Liver (tissue), 9 donors: Measurements from ENCODE around the gene PNMT. TPM values are rescaled to one million over a fixed set of nuclear protein-coding genes. Genes with fewer than 3 reads are reported as not detected.

Source experiments
- DNase-seq: peaks from one replicate; pipeline ENCODE4 v3.0.0-alpha.2; 2017; ENCODE audit warnings: low spot score
- H3K27ac ChIP-seq, 2 donors: one replicate each; pipeline ENCODE4 v1.7.0; 2013; ENCODE audit warnings: inconsistent platforms in 2 of 2, low read length in 2 of 2, control low read depth in 1 of 2, low read depth in 1 of 2, mild to moderate bottlenecking in 1 of 2
- H3K27me3 ChIP-seq, 4 donors: one replicate each; pipeline versions ENCODE4 v1.6.1 to v1.7.0; 2013; ENCODE audit warnings: low read length in 3 of 4, inconsistent platforms in 1 of 4, mild to moderate bottlenecking in 1 of 4, moderate library complexity in 1 of 4; ENCODE audit not compliant: control insufficient read depth in 4 of 4, insufficient read depth in 4 of 4
- H3K36me3 ChIP-seq, 4 donors: one replicate each; pipeline versions ENCODE4 v1.6.1 to v1.7.0; 2013; ENCODE audit warnings: low read length in 3 of 4, mild to moderate bottlenecking in 3 of 4, low read depth in 1 of 4, moderate library complexity in 1 of 4; ENCODE audit not compliant: control insufficient read depth in 4 of 4, insufficient read depth in 3 of 4
- H3K4me1 ChIP-seq, 4 donors: one replicate each; pipeline versions ENCODE4 v1.6.1 to v1.7.0; 2013; ENCODE audit warnings: low read length in 3 of 4, mild to moderate bottlenecking in 3 of 4, moderate library complexity in 1 of 4; ENCODE audit not compliant: control insufficient read depth in 4 of 4, insufficient read depth in 4 of 4
- H3K4me3 ChIP-seq, 3 donors: one replicate each; pipeline versions ENCODE4 v1.6.1 to v1.7.0; 2013; ENCODE audit warnings: low read length in 3 of 3, control low read depth in 1 of 3, low read depth in 1 of 3, mild to moderate bottlenecking in 1 of 3
- H3K9ac ChIP-seq, 2 donors: one replicate each; pipeline ENCODE4 v1.7.0; 2013; ENCODE audit warnings: low read length in 2 of 2, mild to moderate bottlenecking in 2 of 2, moderate library complexity in 2 of 2, control low read depth in 1 of 2, low read depth in 1 of 2
- H3K9me3 ChIP-seq, 4 donors: one replicate each; pipeline versions ENCODE4 v1.6.1 to v1.7.0; 2013; ENCODE audit warnings: low read length in 3 of 4; ENCODE audit not compliant: control insufficient read depth in 4 of 4
- ATF3 ChIP-seq: IDR thresholded peaks from 2 replicates; pipeline ENCODE4 v1.6.1; 2016; ENCODE audit warnings: antibody characterized with exemption
- CTCF ChIP-seq: fragments of 150-350 bp; IDR thresholded peaks from 2 replicates; pipeline ENCODE4 v1.5.1; 2017; ENCODE audit warnings: improper control_type of control experiment, low read depth, low read length; ENCODE audit not compliant: missing input control
- EGR1 ChIP-seq, 2 donors: IDR thresholded peaks; 2 replicates each; pipeline ENCODE4 v1.6.1; 2016 to 2018; ENCODE audit warnings: antibody characterized with exemption in 2 of 2, low read depth in 2 of 2
- FOXA1 ChIP-seq: IDR thresholded peaks from 2 replicates; pipeline ENCODE4 v1.6.1; 2016; ENCODE audit warnings: antibody characterized with exemption
- FOXA2 ChIP-seq: IDR thresholded peaks from 2 replicates; pipeline ENCODE4 v1.6.1; 2016; ENCODE audit warnings: antibody characterized with exemption
- GABPA ChIP-seq, 2 donors: IDR thresholded peaks in 1 of 2; conservative IDR thresholded peaks in 1 of 2; 2 replicates each; pipeline ENCODE4 v1.6.1; 2016; ENCODE audit warnings: antibody characterized with exemption in 2 of 2, mild to moderate bottlenecking in 1 of 2, moderate library complexity in 1 of 2
- HNF4A ChIP-seq, 2 donors: conservative IDR thresholded peaks; 2 replicates each; pipeline ENCODE4 v1.6.1; 2016; ENCODE audit warnings: antibody characterized with exemption in 2 of 2, mild to moderate bottlenecking in 2 of 2
- HNF4G ChIP-seq: IDR thresholded peaks from 2 replicates; pipeline ENCODE4 v1.6.1; 2016; ENCODE audit warnings: antibody characterized with exemption
- JUND ChIP-seq, 2 donors: IDR thresholded peaks; 2 replicates each; pipeline ENCODE4 v1.6.1; 2016; ENCODE audit warnings: antibody characterized with exemption in 2 of 2
- MAX ChIP-seq: IDR thresholded peaks from 2 replicates; pipeline ENCODE4 v1.6.1; 2016; ENCODE audit warnings: antibody characterized with exemption
- NR2F2 ChIP-seq: IDR thresholded peaks from 2 replicates; pipeline ENCODE4 v1.6.1; 2016; ENCODE audit warnings: antibody characterized with exemption
- RAD21 ChIP-seq, 2 donors: IDR thresholded peaks; 2 replicates each; pipeline ENCODE4 v1.6.1; 2016; ENCODE audit warnings: antibody characterized with exemption in 2 of 2, mild to moderate bottlenecking in 2 of 2
- REST ChIP-seq: IDR thresholded peaks from 2 replicates; pipeline ENCODE4 v1.6.1; 2016; ENCODE audit warnings: antibody characterized with exemption, mild to moderate bottlenecking
- SP1 ChIP-seq: IDR thresholded peaks from 2 replicates; pipeline ENCODE4 v1.6.1; 2018; ENCODE audit warnings: antibody characterized with exemption, mild to moderate bottlenecking
- TAF1 ChIP-seq: conservative IDR thresholded peaks from 2 replicates; pipeline ENCODE4 v1.6.1; 2016; ENCODE audit warnings: antibody characterized with exemption, mild to moderate bottlenecking
- YY1 ChIP-seq: IDR thresholded peaks from 2 replicates; pipeline ENCODE4 v1.6.1; 2016; ENCODE audit warnings: antibody characterized with exemption, mild to moderate bottlenecking
- ZBTB33 ChIP-seq: IDR thresholded peaks from 2 replicates; pipeline ENCODE4 v1.6.1; 2016; ENCODE audit warnings: antibody characterized with exemption
- WGBS: extraction: QIAGEN DNeasy Blood & Tissue Kit; methylation state at CpG from one replicate; pipeline ENCODE4 v1.1.7; 2013; 5-methylcytosine and 5-hydroxymethylcytosine counted together
- polyA plus RNA-seq, 2 donors: library from polyadenylated mRNA; stranded (reverse) in 1 of 2; unstranded in 1 of 2; fragments of 200-250 nt in 1 of 2; fragments of >200 nt in 1 of 2; fragmentation: Nextera tagmentation in 1 of 2; extraction: Ambion mirVana in 1 of 2; gene quantifications; one replicate each; pipeline versions ENCODE4 v1.2.1 to v1.2.3, GENCODE V29; 2013 to 2015
- total RNA-seq, 2 donors: library from RNA; depleted of rRNA; stranded (reverse); fragments of >200 nt; gene quantifications; one replicate each; pipeline ENCODE4 v1.2.3, GENCODE V29; 2014
- donor health status: healthy.
- donor health status: healthy.
- donor health status: healthy.
- donor health status: healthy.
- donor health status: healthy.

PNMT gene
- total and polyA plus RNA-seq, 4 donors, result 0.20 to 8.6 (median 0.26) TPM; not detected in 1

GRCh38 chr17:39700148-39700987, 32.1 kb downstream of the PNMT start:
- TF ChIP-seq REST, result no peak
- TF ChIP-seq HNF4A (conservative IDR thresholded peaks at IDR 0.05), result no peak
- no peak for TF ChIP-seq NR2F2
- TF ChIP-seq TAF1, result no peak
- no peak for TF ChIP-seq EGR1 (IDR thresholded peaks at IDR 0.05; ENCODE audit: low read depth in 2 of 2)
- TF ChIP-seq GABPA (IDR thresholded peaks at IDR 0.05 in 1 of 2, conservative IDR thresholded peaks at IDR 0.05 in 1 of 2), result no peak
- TF ChIP-seq SP1, result no peak
- TF ChIP-seq YY1, result no peak
- TF ChIP-seq FOXA1, result no peak
- no peak for TF ChIP-seq HNF4G
- no peak for TF ChIP-seq ZBTB33
- no peak for TF ChIP-seq ATF3
- TF ChIP-seq CTCF, result no peak
- no peak for TF ChIP-seq JUND (IDR thresholded peaks at IDR 0.05)
- TF ChIP-seq MAX, result no peak
- TF ChIP-seq FOXA2, result no peak
- no peak for TF ChIP-seq RAD21 (IDR thresholded peaks at IDR 0.05)
- Histone ChIP-seq H3K36me3 (no peaks in the 10 kb centered on the region), H3K9me3 (no peaks in the 10 kb centered on the region), H3K27me3 (no peaks in the 10 kb centered on the region), H3K9ac (peak overlapping the region; percentile 36 to 74), H3K27ac (peak overlapping the region; percentile 95 to 98), H3K4me3 (peak overlapping the region in 2 of 3 donors; percentile 75 to 81), H3K4me1 (peaks cover 29 to 62% (median 53%) of the 10 kb centered on the region in 4 donors)
- 3% methylated on average over 57 of the region's 57 CpGs for WGBS
- no peak for DNase-seq
